GM23338 (cell line): ENCODE data around the gene VILL.
"Not testable (repeated sequence)": the region's sequence is repeated elsewhere in the genome, so short reads cannot be mapped to it uniquely, and the experiment has no call there.

Source experiments
- CREB1 ChIP-seq: fragments of 250-450 bp; sonication (Bioruptor Pico); IDR thresholded peaks from 2 replicates; pipeline ENCODE4 v1.5.0; 2020; ENCODE audit warnings: low read depth, mild to moderate bottlenecking, moderate library complexity
- CTCF ChIP-seq, 2 experiments: fragments of 200-600 bp in 1 of 2; sonication (generic) in 1 of 2; conservative IDR thresholded peaks; 2 replicates each; pipeline versions ENCODE4 v1.5.1 to v1.6.1; 2016 to 2017; ENCODE audit warnings: antibody characterized with exemption in 2 of 2, low read depth in 2 of 2, mild to moderate bottlenecking in 2 of 2, moderate library complexity in 1 of 2
- ETS1 ChIP-seq: IDR thresholded peaks from 2 replicates; pipeline ENCODE4 v1.6.1; 2016; ENCODE audit warnings: antibody characterized with exemption
- EZH2 ChIP-seq: fragments of 200-600 bp; sonication (generic); IDR thresholded peaks from one replicate; pipeline ENCODE4 v1.8.0; 2017; ENCODE audit warnings: antibody characterized with exemption, mild to moderate bottlenecking, low read depth; ENCODE audit not compliant: unreplicated experiment
- EZH2phosphoT487 ChIP-seq: fragments of 200-600 bp; sonication (generic); IDR thresholded peaks from one replicate; pipeline ENCODE4 v1.8.1; 2018; ENCODE audit warnings: antibody characterized with exemption; ENCODE audit not compliant: unreplicated experiment
- JUNB ChIP-seq: IDR thresholded peaks from one replicate; pipeline ENCODE4 v1.6.1; 2016; ENCODE audit warnings: antibody characterized with exemption; ENCODE audit not compliant: unreplicated experiment
- NANOG ChIP-seq: IDR thresholded peaks from 2 replicates; pipeline ENCODE4 v1.6.1; 2016; ENCODE audit warnings: antibody characterized with exemption, borderline replicate concordance
- POLR2AphosphoS5 ChIP-seq: IDR thresholded peaks from 2 replicates; pipeline ENCODE4 v1.6.1; 2016; ENCODE audit warnings: antibody characterized with exemption, low read depth
- ZNF114 ChIP-seq: fragments of 250-450 bp; sonication (Bioruptor Pico); IDR thresholded peaks from 2 replicates; pipeline ENCODE4 v1.5.0; 2020; ENCODE audit warnings: mild to moderate bottlenecking, moderate library complexity
- ZNF331 ChIP-seq: fragments of 250-450 bp; sonication (Bioruptor Pico); IDR thresholded peaks from 2 replicates; pipeline ENCODE4 v1.5.0; 2020; ENCODE audit warnings: low read depth, mild to moderate bottlenecking, moderate library complexity
- ZNF462 ChIP-seq: fragments of 250-450 bp; sonication (Bioruptor Pico); IDR thresholded peaks from 2 replicates; pipeline ENCODE4 v1.5.0; 2020; ENCODE audit warnings: mild to moderate bottlenecking, moderate library complexity
- TF ChIP-seq, protein P1 (sequence below): IDR thresholded peaks from one replicate; pipeline ENCODE4 v1.6.1; 2018; ENCODE audit warnings: antibody characterized with exemption; ENCODE audit not compliant: unreplicated experiment

DNA sequence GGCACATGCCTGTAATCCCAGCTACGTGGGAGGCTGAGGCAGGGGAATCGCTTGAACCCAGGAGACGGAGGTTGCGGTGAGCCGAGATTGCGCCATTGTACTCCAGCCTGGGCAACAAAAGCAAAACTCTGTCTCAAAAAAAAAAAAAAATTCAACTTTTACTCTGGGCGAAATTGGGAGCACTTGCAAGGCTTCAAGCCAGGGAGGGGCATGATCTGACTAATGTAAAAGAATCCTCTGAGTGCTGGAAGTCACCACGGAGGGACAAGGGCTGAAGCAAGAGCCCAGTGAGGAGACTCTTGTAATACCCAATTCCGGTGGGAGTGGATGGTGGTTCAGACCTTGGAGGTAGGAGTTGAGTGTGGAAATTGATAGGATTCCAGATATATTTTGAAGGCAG lies 43.7 kb downstream of the VILL start:
- TF ChIP-seq CTCF (conservative IDR thresholded peaks at IDR 0.05; ENCODE audit: low read depth in 2 of 2); POLR2AphosphoS5; EZH2; ZNF462 (CRISPR knock-in tag); JUNB; ETS1; EZH2phosphoT487; CREB1 (CRISPR knock-in tag); ZNF114; NANOG; ZNF331 (CRISPR knock-in tag): not testable (repeated sequence)
- TF ChIP-seq, protein P1, sequence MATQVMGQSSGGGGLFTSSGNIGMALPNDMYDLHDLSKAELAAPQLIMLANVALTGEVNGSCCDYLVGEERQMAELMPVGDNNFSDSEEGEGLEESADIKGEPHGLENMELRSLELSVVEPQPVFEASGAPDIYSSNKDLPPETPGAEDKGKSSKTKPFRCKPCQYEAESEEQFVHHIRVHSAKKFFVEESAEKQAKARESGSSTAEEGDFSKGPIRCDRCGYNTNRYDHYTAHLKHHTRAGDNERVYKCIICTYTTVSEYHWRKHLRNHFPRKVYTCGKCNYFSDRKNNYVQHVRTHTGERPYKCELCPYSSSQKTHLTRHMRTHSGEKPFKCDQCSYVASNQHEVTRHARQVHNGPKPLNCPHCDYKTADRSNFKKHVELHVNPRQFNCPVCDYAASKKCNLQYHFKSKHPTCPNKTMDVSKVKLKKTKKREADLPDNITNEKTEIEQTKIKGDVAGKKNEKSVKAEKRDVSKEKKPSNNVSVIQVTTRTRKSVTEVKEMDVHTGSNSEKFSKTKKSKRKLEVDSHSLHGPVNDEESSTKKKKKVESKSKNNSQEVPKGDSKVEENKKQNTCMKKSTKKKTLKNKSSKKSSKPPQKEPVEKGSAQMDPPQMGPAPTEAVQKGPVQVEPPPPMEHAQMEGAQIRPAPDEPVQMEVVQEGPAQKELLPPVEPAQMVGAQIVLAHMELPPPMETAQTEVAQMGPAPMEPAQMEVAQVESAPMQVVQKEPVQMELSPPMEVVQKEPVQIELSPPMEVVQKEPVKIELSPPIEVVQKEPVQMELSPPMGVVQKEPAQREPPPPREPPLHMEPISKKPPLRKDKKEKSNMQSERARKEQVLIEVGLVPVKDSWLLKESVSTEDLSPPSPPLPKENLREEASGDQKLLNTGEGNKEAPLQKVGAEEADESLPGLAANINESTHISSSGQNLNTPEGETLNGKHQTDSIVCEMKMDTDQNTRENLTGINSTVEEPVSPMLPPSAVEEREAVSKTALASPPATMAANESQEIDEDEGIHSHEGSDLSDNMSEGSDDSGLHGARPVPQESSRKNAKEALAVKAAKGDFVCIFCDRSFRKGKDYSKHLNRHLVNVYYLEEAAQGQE = not testable (repeated sequence)
